CD14-positive monocyte (primary cell): Measurements from ENCODE around the gene SERINC2. TPM values are rescaled to one million over a fixed set of nuclear protein-coding genes. Genes with fewer than 3 reads are reported as not detected.
A peak's percentile ranks its signal among the peaks of the same experiment; 100 is the strongest.

Experiments used
- DNase-seq, 3 donors: peaks; one replicate each; pipeline ENCODE4 v3.0.0-alpha.2; 2011 to 2022
- H2AFZ ChIP-seq: 2 replicates; pipeline ENCODE4 v1.6.0; 2012; ENCODE audit warnings: mild to moderate bottlenecking, low read depth, low read length, inconsistent platforms; ENCODE audit not compliant: insufficient read depth, poor library complexity, severe bottlenecking
- H3K27ac ChIP-seq, 2 donors: 1 replicate in 1 of 2; 2 replicates in 1 of 2; pipeline ENCODE4 v1.5.1; 2012 to 2013; ENCODE audit warnings: low read length in 2 of 2, control low read depth in 1 of 2, inconsistent platforms in 1 of 2, low read depth in 1 of 2, mild to moderate bottlenecking in 1 of 2
- H3K27me3 ChIP-seq, 2 donors: one replicate each; pipeline versions ENCODE4 v1.6.0 to v1.6.1; 2011 to 2013; ENCODE audit warnings: low read length in 2 of 2; ENCODE audit not compliant: control insufficient read depth in 2 of 2, insufficient read depth in 2 of 2
- H3K36me3 ChIP-seq, 2 donors: replicated peaks in 1 of 2; 1 replicate in 1 of 2; 2 replicates in 1 of 2; pipeline versions ENCODE4 v1.5.1 to v1.6.1; 2012 to 2013; ENCODE audit warnings: low read length in 2 of 2, control low read depth in 1 of 2, inconsistent platforms in 1 of 2, mild to moderate bottlenecking in 1 of 2; ENCODE audit not compliant: insufficient read depth in 2 of 2, control insufficient read depth in 1 of 2
- H3K4me1 ChIP-seq, 2 donors: 1 replicate in 1 of 2; 2 replicates in 1 of 2; pipeline versions ENCODE4 v1.5.1 to v1.6.1; 2012 to 2013; ENCODE audit warnings: low read length in 2 of 2, control low read depth in 1 of 2, inconsistent platforms in 1 of 2, mild to moderate bottlenecking in 1 of 2, moderate library complexity in 1 of 2; ENCODE audit not compliant: insufficient read depth in 2 of 2, control insufficient read depth in 1 of 2
- H3K4me2 ChIP-seq: replicated peaks from 2 replicates; pipeline ENCODE3; 2012; ENCODE audit warnings: low read length, moderate library complexity, mild to moderate bottlenecking; ENCODE audit not compliant: poor library complexity, severe bottlenecking; ENCODE audit errors: extremely low read depth
- H3K4me3 ChIP-seq, 3 experiments: fragments of 200-600 bp in 1 of 3; sonication (generic) in 1 of 3; replicated peaks in 1 of 3; 1 replicate in 2 of 3; 2 replicates in 1 of 3; pipeline ENCODE4 v1.5.1; 2011 to 2013; ENCODE audit warnings: low read length in 3 of 3, mild to moderate bottlenecking in 3 of 3, control low read depth in 2 of 3, low read depth in 2 of 3, inconsistent platforms in 1 of 3, moderate library complexity in 1 of 3
- H3K79me2 ChIP-seq: 2 replicates; pipeline ENCODE4 v1.6.0; 2012; ENCODE audit warnings: mild to moderate bottlenecking, control low read depth, inconsistent platforms, low read length, moderate library complexity; ENCODE audit not compliant: insufficient read depth
- H3K9ac ChIP-seq: 2 replicates; pipeline ENCODE4 v1.6.0; 2017; ENCODE audit warnings: low read length, mild to moderate bottlenecking; ENCODE audit not compliant: insufficient read depth, poor library complexity, severe bottlenecking
- H3K9me3 ChIP-seq, 2 donors: replicated peaks in 1 of 2; 1 replicate in 1 of 2; 2 replicates in 1 of 2; pipeline versions ENCODE4 v1.5.1 to v1.6.1; 2012 to 2013; ENCODE audit warnings: low read length in 2 of 2, control low read depth in 1 of 2; ENCODE audit not compliant: control insufficient read depth in 1 of 2, insufficient read depth in 1 of 2
- H4K20me1 ChIP-seq: 2 replicates; pipeline ENCODE4 v1.6.0; 2012; ENCODE audit warnings: mild to moderate bottlenecking, low read length, control low read depth, moderate library complexity; ENCODE audit not compliant: insufficient read depth
- H3K27ac Mint-ChIP-seq, 7 donors: one replicate each; pipeline ENCODE4 v1.8.0; 2020; ENCODE audit warnings: mild to moderate bottlenecking in 7 of 7, mixed read lengths in 7 of 7, moderate library complexity in 6 of 7, inconsistent platforms in 2 of 7
- H3K27me3 Mint-ChIP-seq, 3 donors: one replicate each; pipeline ENCODE4 v1.8.0; 2021 to 2022; ENCODE audit warnings: low read depth in 3 of 3, mild to moderate bottlenecking in 3 of 3, mixed read lengths in 3 of 3, moderate library complexity in 3 of 3, inconsistent platforms in 1 of 3
- H3K36me3 Mint-ChIP-seq, 2 donors: one replicate each; pipeline ENCODE4 v1.8.0; 2020; ENCODE audit warnings: mixed read lengths in 2 of 2, inconsistent platforms in 1 of 2, mild to moderate bottlenecking in 1 of 2
- H3K4me1 Mint-ChIP-seq: one replicate; pipeline ENCODE4 v1.8.0; 2020; ENCODE audit warnings: mild to moderate bottlenecking, mixed read lengths
- H3K4me3 Mint-ChIP-seq, 2 donors: one replicate each; pipeline ENCODE4 v1.8.0; 2020; ENCODE audit warnings: mild to moderate bottlenecking in 2 of 2, mixed read lengths in 2 of 2, moderate library complexity in 1 of 2
- H3K9me3 Mint-ChIP-seq, 7 donors: one replicate each; pipeline ENCODE4 v1.8.0; 2020 to 2022; ENCODE audit warnings: mixed read lengths in 7 of 7, mild to moderate bottlenecking in 6 of 7, moderate library complexity in 6 of 7, inconsistent platforms in 2 of 7
- CTCF ChIP-seq: fragments of 200-600 bp; IDR thresholded peaks from one replicate; pipeline ENCODE4 v1.8.0; 2022; ENCODE audit warnings: antibody characterized with exemption, mild to moderate bottlenecking
- WGBS: methylation state at CpG from one replicate; pipeline ENCODE4 v1.1.5; 2013; ENCODE audit warnings: missing lambda C conversion rate; ENCODE audit not compliant: insufficient coverage; 5-methylcytosine and 5-hydroxymethylcytosine counted together
- intact Hi-C, 2 donors: fragments of 100-400 bp; cut with micrococcal nuclease; formaldehyde crosslinking; loops; one replicate each; pipeline versions ENCODE4 v1.15.0 to v1.15.1; 2023
- polyA plus RNA-seq, 3 donors: library from polyadenylated mRNA; depleted of rRNA in 1 of 3; unstranded in 2 of 3; stranded (reverse) in 1 of 3; fragments of 300-500 nt in 2 of 3; fragments of >200 nt in 1 of 3; fragmentation: Illumina TruSeq in 2 of 3; gene quantifications; 1 replicate in 2 of 3; 2 replicates in 1 of 3; pipeline ENCODE4 v1.2.3, GENCODE V29; 2012 to 2021

Gene SERINC2
- polyA plus RNA-seq, 3 donors, result 4.1 to 12.6 (median 7.8) TPM

- Histone ChIP-seq H3K36me3 (no peaks in the 10 kb centered on the region), H3K27me3 (no peaks in the 10 kb centered on the region), H3K4me1 (no peaks in the 10 kb centered on the region), H3K9me3 (no peaks in the 10 kb centered on the region), H3K27ac (no peak overlapping the region), H3K79me2 (no peaks in the 10 kb centered on the region), H2AFZ (no peak overlapping the region), H3K9ac (no peak overlapping the region), H4K20me1 (no peaks in the 10 kb centered on the region), H3K4me3 (no peak overlapping the region), H3K4me2 (no peak overlapping the region)
- 96% methylated on average over 4 of the region's 6 CpGs for WGBS
- peaks cover 3 to 5% (median 4%) of the 10 kb centered on the region in 3 donors for H3K27me3 Mint-ChIP-seq
- H3K36me3 Mint-ChIP-seq, result no peaks in the 10 kb centered on the region
- no peaks in the 10 kb centered on the region for H3K9me3 Mint-ChIP-seq
- intact Hi-C loops, result no loop called here
- DNase-seq, result no peak
- H3K27ac Mint-ChIP-seq, result no peak overlapping the region
- H3K4me1 Mint-ChIP-seq, result no peaks in the 10 kb centered on the region
- no peak for TF ChIP-seq CTCF
- H3K4me3 Mint-ChIP-seq, result peak overlapping the region in 1 of 2 donors; percentile 28
These were observed 31.4 kb upstream of the SERINC2 start for GRCh38 chr1:31381394-31382294.

GRCh38 chr1:31382379-31382989 lies 30.5 kb upstream of the SERINC2 start:
- no peaks in the 10 kb centered on the region for H3K36me3 Mint-ChIP-seq
- Histone ChIP-seq H3K4me1 (no peaks in the 10 kb centered on the region), H3K9ac (no peak overlapping the region), H3K36me3 (no peaks in the 10 kb centered on the region), H3K4me2 (no peak overlapping the region), H3K4me3 (no peak overlapping the region), H3K27me3 (no peaks in the 10 kb centered on the region), H3K79me2 (no peaks in the 10 kb centered on the region), H2AFZ (no peak overlapping the region), H3K27ac (no peak overlapping the region), H3K9me3 (no peaks in the 10 kb centered on the region), H4K20me1 (no peaks in the 10 kb centered on the region)
- WGBS, result 100% methylated on average over 1 of the region's 3 CpGs
- no peaks in the 10 kb centered on the region for H3K9me3 Mint-ChIP-seq
- intact Hi-C loops, result no loop called here
- DNase-seq, result no peak
- no peak overlapping the region for H3K4me3 Mint-ChIP-seq
- TF ChIP-seq CTCF, result no peak
- H3K27me3 Mint-ChIP-seq, result peaks cover 3 to 5% (median 4%) of the 10 kb centered on the region in 3 donors
- H3K27ac Mint-ChIP-seq, result peak overlapping the region in 1 of 7 donors; percentile 19
- H3K4me1 Mint-ChIP-seq, result no peaks in the 10 kb centered on the region
